GM19467 (cell line): Measurements from ENCODE around the gene SIT1.

Experiments
- ATAC-seq: cut with Tn5 transposase; IDR thresholded peaks from one replicate; pipeline ENCODE4 v1.9.1; 2021; ENCODE audit warnings: mild to moderate bottlenecking, moderate library complexity; ENCODE audit not compliant: unreplicated experiment

The SIT1 gene

DNA sequence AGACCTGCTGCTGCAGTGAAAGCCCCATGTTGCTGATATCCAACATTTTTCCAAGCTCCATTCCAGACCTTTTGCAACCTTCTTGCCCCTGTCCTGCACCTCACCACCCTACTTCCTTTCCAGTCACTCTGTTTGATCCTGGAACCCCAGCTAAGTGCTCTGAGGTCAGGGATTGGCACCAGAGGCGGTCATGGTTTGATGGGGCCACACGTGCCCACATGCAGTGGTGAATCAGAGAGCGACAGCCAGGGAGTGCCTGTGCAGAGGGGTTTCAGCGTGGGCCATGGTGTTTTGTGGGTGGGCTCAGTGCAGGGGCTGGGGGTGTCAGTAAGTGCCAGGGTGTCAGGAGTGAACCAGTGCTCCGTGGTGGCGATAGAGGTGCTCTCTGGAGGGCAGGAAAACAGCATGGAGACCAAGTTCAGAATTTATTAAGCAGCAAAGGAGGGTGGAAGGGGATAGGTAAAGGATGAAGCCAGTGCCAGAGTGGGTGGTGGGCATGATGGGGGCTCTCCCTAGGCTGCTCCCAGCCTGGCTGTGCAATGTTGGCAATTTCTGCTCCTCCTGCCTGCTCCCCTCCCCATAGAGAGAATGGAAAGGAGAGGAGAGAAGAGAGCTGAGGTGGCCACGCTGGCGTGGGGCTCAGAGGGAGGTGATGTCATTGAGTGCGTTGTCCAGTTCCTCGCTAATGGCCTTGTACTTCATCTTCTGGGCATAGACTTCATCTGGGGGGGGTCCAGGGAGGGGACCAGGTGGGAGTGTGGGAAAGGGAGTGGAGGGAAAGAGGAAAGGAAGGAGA, 32.0 kb upstream of the SIT1 start:
- no peak for ATAC-seq

GRCh38 chr9:35682051-35682450, 31.3 kb upstream of the SIT1 start:
- ATAC-seq, result no peak

- ATAC-seq, result no peak
Observed at GRCh38 chr9:35681341-35682002, 30.7 kb upstream of the SIT1 start.

GRCh38 chr9:35680331-35681105, 29.8 kb upstream of the SIT1 start:
- no peak for ATAC-seq

- no peak for ATAC-seq
Observed at GRCh38 chr9:35679766-35680330, 29.1 kb upstream of the SIT1 start.

- ATAC-seq, result no peak
Observed at GRCh38 chr9:35679091-35679490, 28.4 kb upstream of the SIT1 start.

GRCh38 chr9:35675732-35676392, 25.1 kb upstream of the SIT1 start:
- no peak for ATAC-seq

DNA sequence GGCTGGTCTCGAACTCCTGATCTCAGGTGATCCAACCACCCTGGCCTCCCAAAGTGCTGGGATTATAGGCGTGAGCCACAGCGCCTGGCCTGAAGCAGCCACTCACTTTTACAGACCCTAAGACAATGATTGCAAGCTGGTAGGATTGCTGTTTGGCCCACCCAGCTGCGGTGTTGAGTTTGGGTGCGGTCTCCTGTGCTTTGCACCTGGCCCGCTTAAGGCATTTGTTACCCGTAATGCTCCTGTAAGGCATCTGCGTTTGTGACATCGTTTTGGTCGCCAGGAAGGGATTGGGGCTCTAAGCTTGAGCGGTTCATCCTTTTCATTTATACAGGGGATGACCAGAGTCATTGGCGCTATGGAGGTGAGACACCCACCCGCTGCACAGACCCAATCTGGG, 24.5 kb upstream of the SIT1 start:
- no peak for ATAC-seq

DNA sequence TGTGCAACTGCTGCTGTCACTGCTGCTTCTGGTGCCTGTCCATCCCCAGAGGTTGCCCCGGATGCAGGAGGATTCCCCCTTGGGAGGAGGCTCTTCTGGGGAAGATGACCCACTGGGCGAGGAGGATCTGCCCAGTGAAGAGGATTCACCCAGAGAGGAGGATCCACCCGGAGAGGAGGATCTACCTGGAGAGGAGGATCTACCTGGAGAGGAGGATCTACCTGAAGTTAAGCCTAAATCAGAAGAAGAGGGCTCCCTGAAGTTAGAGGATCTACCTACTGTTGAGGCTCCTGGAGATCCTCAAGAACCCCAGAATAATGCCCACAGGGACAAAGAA, 23.3 kb upstream of the SIT1 start:
- ATAC-seq, result no peak

- ATAC-seq, result no peak
Observed at GRCh38 chr9:35673132-35674024, 22.6 kb upstream of the SIT1 start, which contains the start of gene CA9. Gene CA9 (plus strand): TSS chr9:35673928. CDS start chr9:35673960, 32 bp downstream.

- no peak for ATAC-seq
Observed at GRCh38 chr9:35669331-35670145, 18.8 kb upstream of the SIT1 start.

- ATAC-seq, result no peak
Observed at GRCh38 chr9:35667939-35668338, 17.2 kb upstream of the SIT1 start.

- no peak for ATAC-seq
Observed at GRCh38 chr9:35666549-35666948, 15.8 kb upstream of the SIT1 start.

- ATAC-seq, result no peak
Observed at GRCh38 chr9:35666045-35666444, 15.3 kb upstream of the SIT1 start.

GRCh38 chr9:35665471-35665818, 14.7 kb upstream of the SIT1 start:
- no peak for ATAC-seq

DNA sequence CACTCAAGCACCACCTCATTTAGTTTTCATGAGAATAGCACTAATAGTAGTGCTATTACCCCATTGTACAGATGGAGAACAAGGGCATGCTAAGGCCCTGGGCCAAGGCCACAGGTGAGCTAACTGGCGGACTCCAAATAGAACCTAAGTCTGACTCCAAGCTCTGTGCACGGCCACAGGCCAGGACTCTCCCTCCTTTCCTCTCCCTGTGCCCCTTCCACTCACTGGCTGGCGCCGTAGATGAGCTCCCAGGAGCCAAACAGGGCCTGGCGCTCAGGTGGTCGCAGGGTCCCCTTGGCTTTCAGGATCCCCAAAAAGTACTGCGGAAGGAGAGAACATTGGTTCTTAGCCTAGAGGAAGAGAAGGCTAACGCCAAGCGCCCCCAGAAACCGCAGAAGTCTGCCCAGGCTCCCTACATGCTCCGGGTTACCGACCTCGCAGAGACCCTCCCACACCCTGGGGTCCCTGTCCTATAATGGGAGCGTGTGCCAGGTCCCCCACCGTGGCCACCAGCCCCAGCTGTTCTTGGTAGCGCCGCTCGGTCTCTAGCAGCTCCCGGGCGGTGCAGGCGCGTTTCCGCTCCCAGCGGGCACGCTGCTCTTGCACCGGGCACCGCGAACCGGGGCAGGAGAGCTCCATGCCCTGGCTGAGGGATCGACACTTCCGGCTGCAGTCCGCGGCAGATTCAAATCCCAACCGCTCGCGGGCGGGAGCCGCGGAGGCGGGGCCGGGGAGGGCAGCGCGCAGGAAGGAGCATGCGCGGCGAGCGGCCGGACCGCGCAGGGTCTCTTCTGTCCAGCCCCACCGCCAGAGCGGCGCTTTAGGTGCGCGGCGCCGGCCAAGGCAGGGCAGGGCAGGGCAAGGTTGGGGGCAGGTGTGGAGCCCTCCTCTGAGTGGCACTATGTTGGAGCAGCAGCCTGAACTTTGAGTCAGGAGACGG, 14.1 kb upstream of the SIT1 start, which contains the start of gene ARHGEF39:
ARHGEF39 (minus strand) TSS at position 665 of the 940 bp plus-strand sequence; CDS start at position 639, 26 bp downstream.
- ATAC-seq, result peak; percentile 55

- ATAC-seq, result no peak
Observed at GRCh38 chr9:35662437-35662836, 11.7 kb upstream of the SIT1 start.
